GM18873 (cell line): ENCODE measurements around the gene HSD17B7.
A peak's percentile ranks its signal among the peaks of the same experiment; 100 is the strongest.

Experiments
- ATAC-seq: cut with Tn5 transposase; IDR thresholded peaks from one replicate; pipeline ENCODE4 v1.9.1; 2021; ENCODE audit warnings: mild to moderate bottlenecking, moderate library complexity, moderate number of reproducible peaks; ENCODE audit not compliant: unreplicated experiment, low FRiP score

The HSD17B7 gene

GRCh38 chr1:162854245-162854882 is 63.9 kb downstream of the HSD17B7 start:
- ATAC-seq = peak; percentile 79

GRCh38 chr1:162855461-162856150 is 65.1 kb downstream of the HSD17B7 start:
- ATAC-seq = no peak

GRCh38 chr1:162856260-162856659 is 65.8 kb downstream of the HSD17B7 start:
- no peak for ATAC-seq

- no peak for ATAC-seq
Measured at GRCh38 chr1:162857850-162858249, 67.3 kb downstream of the HSD17B7 start.

- no peak for ATAC-seq
Measured at GRCh38 chr1:162859191-162859590, 68.7 kb downstream of the HSD17B7 start.

GRCh38 chr1:162861101-162861500 is 70.6 kb downstream of the HSD17B7 start, which contains the start of gene CCDC190:
CCDC190 (minus strand) TSS chr1:162861175; CDS start chr1:162859646, 1,529 bp downstream.
- ATAC-seq = no peak

GRCh38 chr1:162861625-162862024 is 71.1 kb downstream of the HSD17B7 start:
- ATAC-seq = no peak
